MM.1S (cell line): Measurements from ENCODE around the gene NINL.

Experiments used
- DNase-seq: peaks from one replicate; pipeline ENCODE4 v3.0.0-alpha.2; 2015
- H2AFZ ChIP-seq: fragments of 300-600 bp; sonication (generic); 2 replicates; pipeline ENCODE4 v1.6.0; 2016; ENCODE audit warnings: antibody characterized with exemption, low read length
- H3F3A ChIP-seq: fragments of 300-600 bp; sonication (generic); 2 replicates; pipeline ENCODE4 v1.6.1; 2016; ENCODE audit warnings: mild to moderate bottlenecking, antibody characterized with exemption, low read length, moderate library complexity, mixed read lengths; ENCODE audit not compliant: insufficient read depth
- H3K27ac ChIP-seq: fragments of 300-600 bp; sonication (generic); 2 replicates; pipeline ENCODE4 v1.5.1; 2016; ENCODE audit warnings: mild to moderate bottlenecking, low read length
- H3K27me3 ChIP-seq: fragments of 300-600 bp; sonication (generic); replicated peaks from 2 replicates; pipeline ENCODE4 v1.6.0; 2016; ENCODE audit warnings: low read length; ENCODE audit not compliant: insufficient read depth
- H3K36me3 ChIP-seq: fragments of 300-600 bp; sonication (generic); replicated peaks from 2 replicates; pipeline ENCODE4 v1.6.1; 2016; ENCODE audit warnings: mild to moderate bottlenecking, low read length, mixed read lengths; ENCODE audit not compliant: insufficient read depth
- H3K4me1 ChIP-seq: fragments of 300-600 bp; sonication (generic); 2 replicates; pipeline ENCODE4 v1.6.1; 2016; ENCODE audit warnings: low read length, mixed read lengths
- H3K4me2 ChIP-seq: fragments of 300-600 bp; sonication (generic); 2 replicates; pipeline ENCODE4 v1.6.0; 2016; ENCODE audit warnings: low read depth, low read length
- H3K4me3 ChIP-seq: fragments of 300-600 bp; sonication (generic); 2 replicates; pipeline ENCODE4 v1.5.1; 2016; ENCODE audit warnings: low read length, mixed read lengths
- H3K79me2 ChIP-seq: fragments of 300-600 bp; sonication (generic); 2 replicates; pipeline ENCODE4 v1.6.1; 2016; ENCODE audit warnings: mixed run types, low read length, mixed read lengths
- H3K9ac ChIP-seq: fragments of 300-600 bp; sonication (generic); 2 replicates; pipeline ENCODE4 v1.6.1; 2016; ENCODE audit warnings: low read length, mixed read lengths
- H3K9me2 ChIP-seq: fragments of 300-600 bp; sonication (generic); replicated peaks from 2 replicates; pipeline ENCODE4 v1.6.1; 2016; ENCODE audit warnings: mild to moderate bottlenecking, low read length, mixed read lengths; ENCODE audit not compliant: insufficient read depth
- H3K9me3 ChIP-seq: fragments of 300-600 bp; sonication (generic); replicated peaks from 2 replicates; pipeline ENCODE4 v1.6.1; 2016; ENCODE audit warnings: mild to moderate bottlenecking, low read length, mixed read lengths; ENCODE audit not compliant: insufficient read depth
- H4K20me1 ChIP-seq: fragments of 300-600 bp; sonication (generic); 2 replicates; pipeline ENCODE4 v1.6.1; 2016; ENCODE audit warnings: mild to moderate bottlenecking, low read length, moderate library complexity, mixed read lengths; ENCODE audit not compliant: insufficient read depth
- CTCF ChIP-seq: fragments of 300-600 bp; sonication (generic); IDR thresholded peaks from 2 replicates; pipeline ENCODE4 v1.5.1; 2016; ENCODE audit warnings: antibody characterized with exemption, low read length, mixed read lengths
- EZH2 ChIP-seq: fragments of 300-600 bp; sonication (generic); optimal IDR thresholded peaks from 2 replicates; pipeline ENCODE3; 2017; ENCODE audit warnings: low read depth, mild to moderate bottlenecking, antibody characterized with exemption, low read length, mixed read lengths
- EZH2phosphoT487 ChIP-seq: fragments of 300-600 bp; sonication (generic); IDR thresholded peaks from 2 replicates; pipeline ENCODE4 v1.6.1; 2018; ENCODE audit warnings: antibody characterized with exemption, low read length

NINL gene

GRCh38 chr20:25498280-25498606, 87.1 kb downstream of the NINL start:
- Histone ChIP-seq H2AFZ (no peak overlapping the region), H3K4me1 (no peaks in the 10 kb centered on the region), H3K4me3 (no peak overlapping the region), H3K27ac (no peak overlapping the region), H3K9me2 (no peaks in the 10 kb centered on the region), H3K9ac (no peak overlapping the region), H3K36me3 (no peaks in the 10 kb centered on the region), H3K79me2 (no peaks in the 10 kb centered on the region), H3F3A (no peaks in the 10 kb centered on the region), H3K9me3 (no peaks in the 10 kb centered on the region), H4K20me1 (no peaks in the 10 kb centered on the region), H3K27me3 (no peaks in the 10 kb centered on the region), H3K4me2 (no peak overlapping the region)
- TF ChIP-seq EZH2phosphoT487: no peak
- no peak for TF ChIP-seq CTCF
- no peak for TF ChIP-seq EZH2
- DNase-seq: no peak

GRCh38 chr20:25497586-25498279, 87.6 kb downstream of the NINL start:
- Histone ChIP-seq H3K4me2 (no peak overlapping the region), H2AFZ (no peak overlapping the region), H3K27me3 (no peaks in the 10 kb centered on the region), H3K36me3 (no peaks in the 10 kb centered on the region), H3F3A (no peaks in the 10 kb centered on the region), H3K4me1 (no peaks in the 10 kb centered on the region), H3K9ac (no peak overlapping the region), H3K4me3 (no peak overlapping the region), H3K79me2 (no peaks in the 10 kb centered on the region), H4K20me1 (no peaks in the 10 kb centered on the region), H3K9me2 (no peaks in the 10 kb centered on the region), H3K9me3 (no peaks in the 10 kb centered on the region), H3K27ac (no peak overlapping the region)
- no peak for DNase-seq
- no peak for TF ChIP-seq CTCF
- TF ChIP-seq EZH2phosphoT487: no peak
- TF ChIP-seq EZH2: no peak

GRCh38 chr20:25496968-25497401, 88.3 kb downstream of the NINL start:
- no peak for DNase-seq

More at GRCh38 chr20:25496968-25497401, 88.3 kb downstream of the NINL start:
- Histone ChIP-seq H2AFZ (no peak overlapping the region), H3K36me3 (no peaks in the 10 kb centered on the region), H3F3A (no peaks in the 10 kb centered on the region), H3K27ac (no peak overlapping the region), H4K20me1 (no peaks in the 10 kb centered on the region), H3K79me2 (no peaks in the 10 kb centered on the region), H3K27me3 (no peaks in the 10 kb centered on the region), H3K9ac (no peak overlapping the region), H3K9me2 (no peaks in the 10 kb centered on the region), H3K4me1 (no peaks in the 10 kb centered on the region), H3K4me2 (no peak overlapping the region), H3K4me3 (no peak overlapping the region), H3K9me3 (no peaks in the 10 kb centered on the region)
- TF ChIP-seq CTCF: no peak
- TF ChIP-seq EZH2phosphoT487: no peak
- no peak for TF ChIP-seq EZH2
